Neural progenitor cell (in vitro differentiated cells): ENCODE data around the gene NBEAL2. TPM values are rescaled to one million over a fixed set of nuclear protein-coding genes. Genes with fewer than 3 reads are reported as not detected.

Experiments
- DNase-seq: peaks from one replicate; pipeline ENCODE4 v3.0.0-alpha.2; 2016; ENCODE audit warnings: low spot score
- H2AFZ ChIP-seq: fragments of 200-600 bp; sonication (generic); replicated peaks from 2 replicates; pipeline ENCODE4 v1.6.1; 2016; ENCODE audit warnings: antibody characterized with exemption
- H3F3A ChIP-seq: fragments of 200-600 bp; sonication (generic); 2 replicates; pipeline ENCODE4 v1.6.1; 2016; ENCODE audit warnings: antibody characterized with exemption, low read depth
- H3K27ac ChIP-seq: fragments of 200-600 bp; sonication (generic); 2 replicates; pipeline ENCODE4 v1.5.1; 2016; ENCODE audit warnings: mild to moderate bottlenecking
- H3K27me3 ChIP-seq: fragments of 200-600 bp; sonication (generic); 2 replicates; pipeline ENCODE4 v1.6.1; 2016; ENCODE audit warnings: mild to moderate bottlenecking, moderate library complexity
- H3K36me3 ChIP-seq: fragments of 200-600 bp; sonication (generic); 2 replicates; pipeline ENCODE4 v1.5.1; 2016
- H3K4me1 ChIP-seq: fragments of 200-600 bp; sonication (generic); 2 replicates; pipeline ENCODE4 v1.6.1; 2016; ENCODE audit warnings: mixed run types
- H3K4me2 ChIP-seq: fragments of 200-600 bp; sonication (generic); 2 replicates; pipeline ENCODE4 v1.6.1; 2016
- H3K4me3 ChIP-seq: fragments of 200-600 bp; sonication (generic); 2 replicates; pipeline ENCODE4 v1.5.1; 2016
- H3K79me2 ChIP-seq: fragments of 200-600 bp; sonication (generic); 2 replicates; pipeline ENCODE4 v1.6.1; 2016; ENCODE audit warnings: low read depth
- H3K9ac ChIP-seq: fragments of 200-600 bp; sonication (generic); 2 replicates; pipeline ENCODE4 v1.6.1; 2016
- H3K9me3 ChIP-seq: fragments of 200-600 bp; sonication (generic); 2 replicates; pipeline ENCODE4 v1.5.1; 2016; ENCODE audit warnings: low read depth
- H4K20me1 ChIP-seq: fragments of 200-600 bp; sonication (generic); 2 replicates; pipeline ENCODE4 v1.6.1; 2016; ENCODE audit warnings: low read depth
- H3K27ac Mint-ChIP-seq: 3 replicates; pipeline ENCODE4 v1.8.0; 2021; ENCODE audit warnings: mixed read lengths
- H3K27me3 Mint-ChIP-seq: 2 replicates; pipeline ENCODE4 v1.8.0; 2022; ENCODE audit warnings: low read depth, mild to moderate bottlenecking, inconsistent platforms, moderate library complexity, mixed read lengths; ENCODE audit not compliant: insufficient read depth
- H3K36me3 Mint-ChIP-seq: 3 replicates; pipeline ENCODE4 v1.8.0; 2021; ENCODE audit warnings: mixed read lengths
- H3K4me1 Mint-ChIP-seq: 3 replicates; pipeline ENCODE4 v1.8.0; 2021; ENCODE audit warnings: mixed read lengths
- H3K4me3 Mint-ChIP-seq: 3 replicates; pipeline ENCODE4 v1.8.0; 2021; ENCODE audit warnings: mild to moderate bottlenecking, moderate library complexity, mixed read lengths
- H3K9me3 Mint-ChIP-seq: 3 replicates; pipeline ENCODE4 v1.8.0; 2020; ENCODE audit warnings: mixed read lengths
- CTCF ChIP-seq: fragments of 200-600 bp; sonication (generic); IDR thresholded peaks from 2 replicates; pipeline ENCODE4 v1.5.1; 2017; ENCODE audit warnings: antibody characterized with exemption, mild to moderate bottlenecking
- EZH2 ChIP-seq: fragments of 200-600 bp; sonication (generic); IDR thresholded peaks from 2 replicates; pipeline ENCODE4 v1.6.1; 2017; ENCODE audit warnings: antibody characterized with exemption, mild to moderate bottlenecking, moderate library complexity
- EZH2phosphoT487 ChIP-seq: fragments of 200-600 bp; sonication (generic); IDR thresholded peaks from 2 replicates; pipeline ENCODE4 v1.6.1; 2017; ENCODE audit warnings: antibody characterized with exemption
- total RNA-seq: library from RNA; depleted of rRNA; stranded (reverse); fragments of >200 nt; gene quantifications from 2 replicates; pipeline ENCODE4 v1.2.3, GENCODE V29; 2015; ENCODE audit warnings: low replicate concordance

The NBEAL2 gene, protein sequence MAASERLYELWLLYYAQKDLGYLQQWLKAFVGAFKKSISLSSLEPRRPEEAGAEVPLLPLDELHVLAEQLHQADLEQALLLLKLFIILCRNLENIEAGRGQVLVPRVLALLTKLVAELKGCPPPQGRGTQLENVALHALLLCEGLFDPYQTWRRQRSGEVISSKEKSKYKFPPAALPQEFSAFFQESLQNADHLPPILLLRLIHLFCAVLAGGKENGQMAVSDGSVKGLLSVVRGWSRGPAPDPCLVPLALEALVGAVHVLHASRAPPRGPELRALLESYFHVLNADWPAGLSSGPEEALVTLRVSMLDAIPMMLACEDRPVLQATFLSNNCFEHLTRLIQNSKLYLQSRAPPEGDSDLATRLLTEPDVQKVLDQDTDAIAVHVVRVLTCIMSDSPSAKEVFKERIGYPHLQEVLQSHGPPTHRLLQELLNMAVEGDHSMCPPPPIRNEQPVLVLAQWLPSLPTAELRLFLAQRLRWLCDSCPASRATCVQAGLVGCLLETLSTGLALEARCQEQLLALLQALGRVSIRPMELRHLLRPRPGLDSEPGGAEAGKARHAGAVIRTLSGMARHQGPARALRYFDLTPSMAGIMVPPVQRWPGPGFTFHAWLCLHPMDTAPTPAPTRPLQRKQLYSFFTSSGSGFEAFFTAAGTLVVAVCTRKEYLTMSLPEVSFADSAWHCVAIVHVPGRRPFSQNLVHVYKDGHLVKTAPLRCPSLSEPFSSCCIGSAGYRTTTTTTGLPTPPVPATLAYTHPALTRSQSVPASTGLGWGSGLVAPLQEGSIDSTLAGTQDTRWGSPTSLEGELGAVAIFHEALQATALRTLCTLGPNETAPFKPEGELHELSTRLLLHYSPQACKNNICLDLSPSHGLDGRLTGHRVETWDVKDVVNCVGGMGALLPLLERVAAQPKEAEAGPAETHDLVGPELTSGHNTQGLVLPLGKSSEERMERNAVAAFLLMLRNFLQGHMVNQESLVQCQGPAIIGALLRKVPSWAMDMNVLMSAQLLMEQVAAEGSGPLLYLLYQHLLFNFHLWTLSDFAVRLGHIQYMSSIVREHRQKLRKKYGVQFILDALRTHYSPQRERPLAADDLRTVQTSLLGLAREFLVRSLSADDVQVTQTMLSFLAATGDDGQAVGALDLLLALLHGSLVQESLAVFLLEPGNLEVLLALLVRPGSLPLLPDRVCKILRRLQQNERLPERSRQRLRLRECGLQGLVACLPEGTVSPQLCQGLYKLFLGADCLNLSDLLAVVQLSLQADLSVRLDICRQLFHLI (N-terminal part only)
- 6.3 and 19.1 TPM in 2 replicates for total RNA-seq

- DNase-seq: peak; percentile 95
- H3K36me3 ChIP-seq: no peaks in the 10 kb centered on the region
- H3K9ac ChIP-seq: no peak within 1 kb of the TSS
- peak within 1 kb of the TSS; percentile 68 for H3K4me3 ChIP-seq
- H3F3A ChIP-seq: no peaks in the 10 kb centered on the region
- Mint-ChIP-seq H3K9me3 (no peaks in the 10 kb centered on the region), H3K27ac (peak within 1 kb of the TSS; percentile 81), H3K36me3 (peaks cover 5% of the 10 kb centered on the region), H3K4me1 (peaks cover 36% of the 10 kb centered on the region), H3K4me3 (peak within 1 kb of the TSS; percentile 86), H3K27me3 (peaks cover 12% of the 10 kb centered on the region)
- TF ChIP-seq EZH2 (peak; percentile 24), CTCF (no peak)
- peaks cover 20% of the 10 kb centered on the region for H4K20me1 ChIP-seq
- H3K4me2 ChIP-seq: peak within 1 kb of the TSS; percentile 88
- peak within 1 kb of the TSS; percentile 92 for H2AFZ ChIP-seq
- no peaks in the 10 kb centered on the region for H3K9me3 ChIP-seq
- H3K79me2 ChIP-seq: peaks cover 22% of the 10 kb centered on the region
- no peak within 1 kb of the TSS for H3K27ac ChIP-seq
- H3K27me3 ChIP-seq: no peaks in the 10 kb centered on the region
- H3K4me1 ChIP-seq: no peaks in the 10 kb centered on the region
Observed at GRCh38 chr3:46978985-46979944, at the start of gene NBEAL2. Gene NBEAL2, plus strand, starts transcription at chr3:46979666. Its CDS starts 196 bp downstream, at chr3:46979862.

DNA sequence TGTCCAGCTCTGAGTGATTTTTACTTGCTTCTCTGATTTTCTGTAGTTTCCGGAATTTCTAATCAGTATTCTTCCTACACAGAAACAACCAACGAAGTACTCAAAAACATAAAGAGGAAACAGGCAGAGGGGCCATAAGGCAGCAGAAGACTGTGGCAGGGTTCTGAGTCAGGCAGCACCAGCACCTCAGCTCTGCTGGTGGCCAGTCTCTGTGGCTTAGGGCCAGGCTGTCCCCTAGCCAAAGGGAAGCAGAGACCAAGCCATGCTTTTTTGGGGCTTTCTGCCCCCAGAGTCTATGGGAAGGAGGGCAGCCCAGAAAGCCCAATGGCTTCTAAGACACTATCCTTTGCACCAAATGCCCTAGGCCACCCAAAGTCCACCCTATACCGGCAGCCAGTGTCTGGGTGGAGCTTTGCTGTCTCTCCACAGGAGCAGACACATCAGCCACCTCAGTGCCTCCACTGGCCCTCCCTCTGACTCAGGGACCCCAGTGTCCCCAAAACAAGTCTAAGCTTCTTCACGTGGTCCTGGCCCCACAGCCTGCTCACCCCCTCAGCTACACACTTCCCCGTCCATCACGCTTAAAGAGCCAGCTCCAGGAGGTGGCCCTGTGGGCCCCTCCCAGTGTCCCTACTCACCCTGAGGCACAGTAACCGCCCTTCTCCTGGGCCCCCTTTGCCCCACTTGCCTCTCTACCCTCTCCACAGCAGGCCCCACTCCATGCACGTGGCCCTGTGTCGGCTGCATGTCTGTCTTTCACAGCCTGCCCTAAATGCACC, 49.1 kb upstream of the NBEAL2 start:
- no peaks in the 10 kb centered on the region for H3K27me3 Mint-ChIP-seq
- Histone ChIP-seq H3K36me3 (no peaks in the 10 kb centered on the region), H2AFZ (no peak overlapping the region), H3K79me2 (peaks cover 70% of the 10 kb centered on the region), H3K9me3 (no peaks in the 10 kb centered on the region), H4K20me1 (peaks cover 53% of the 10 kb centered on the region), H3K4me1 (peaks cover 7% of the 10 kb centered on the region), H3F3A (no peaks in the 10 kb centered on the region), H3K4me3 (no peak overlapping the region), H3K27me3 (no peaks in the 10 kb centered on the region), H3K4me2 (no peak overlapping the region), H3K9ac (no peak overlapping the region), H3K27ac (no peak overlapping the region)
- peak overlapping the region; percentile 46 for H3K27ac Mint-ChIP-seq
- no peak for DNase-seq
- peaks cover 18% of the 10 kb centered on the region for H3K36me3 Mint-ChIP-seq
- H3K4me3 Mint-ChIP-seq: no peak overlapping the region
- H3K4me1 Mint-ChIP-seq: peaks cover 14% of the 10 kb centered on the region
- TF ChIP-seq EZH2 (no peak), EZH2phosphoT487 (no peak), CTCF (no peak)
- H3K9me3 Mint-ChIP-seq: no peaks in the 10 kb centered on the region
